Measurements from ENCODE around the gene RFC5.

DNA sequence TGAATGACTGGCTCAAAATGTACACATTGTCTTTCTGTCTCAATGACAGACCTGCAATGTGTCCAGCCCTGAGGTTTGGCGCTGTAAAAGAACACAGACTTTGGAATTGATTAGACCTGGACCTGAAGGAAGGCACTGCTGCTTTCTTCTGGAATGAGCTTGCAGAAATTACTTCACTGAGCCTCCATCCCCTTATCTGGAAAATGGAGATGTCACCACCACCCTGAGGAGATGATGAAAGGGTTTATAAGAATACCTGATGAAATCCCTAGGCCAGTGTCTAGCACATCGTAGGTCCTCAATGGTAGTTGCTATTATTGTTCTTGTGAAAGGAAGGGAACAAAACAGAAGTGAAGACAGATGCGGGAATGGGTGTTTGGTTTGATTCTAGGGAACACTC, 54.1 kb downstream of the RFC5 start:
- TF ChIP-seq, protein P1, sequence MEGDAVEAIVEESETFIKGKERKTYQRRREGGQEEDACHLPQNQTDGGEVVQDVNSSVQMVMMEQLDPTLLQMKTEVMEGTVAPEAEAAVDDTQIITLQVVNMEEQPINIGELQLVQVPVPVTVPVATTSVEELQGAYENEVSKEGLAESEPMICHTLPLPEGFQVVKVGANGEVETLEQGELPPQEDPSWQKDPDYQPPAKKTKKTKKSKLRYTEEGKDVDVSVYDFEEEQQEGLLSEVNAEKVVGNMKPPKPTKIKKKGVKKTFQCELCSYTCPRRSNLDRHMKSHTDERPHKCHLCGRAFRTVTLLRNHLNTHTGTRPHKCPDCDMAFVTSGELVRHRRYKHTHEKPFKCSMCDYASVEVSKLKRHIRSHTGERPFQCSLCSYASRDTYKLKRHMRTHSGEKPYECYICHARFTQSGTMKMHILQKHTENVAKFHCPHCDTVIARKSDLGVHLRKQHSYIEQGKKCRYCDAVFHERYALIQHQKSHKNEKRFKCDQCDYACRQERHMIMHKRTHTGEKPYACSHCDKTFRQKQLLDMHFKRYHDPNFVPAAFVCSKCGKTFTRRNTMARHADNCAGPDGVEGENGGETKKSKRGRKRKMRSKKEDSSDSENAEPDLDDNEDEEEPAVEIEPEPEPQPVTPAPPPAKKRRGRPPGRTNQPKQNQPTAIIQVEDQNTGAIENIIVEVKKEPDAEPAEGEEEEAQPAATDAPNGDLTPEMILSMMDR (IDR thresholded peaks at IDR 0.05), result no peak
- no peak for TF ChIP-seq POLR2A (IDR thresholded peaks at IDR 0.05)
